H9 (cell line): ENCODE data around the gene RSPH9. TPM values are rescaled to one million over a fixed set of nuclear protein-coding genes. Genes with fewer than 3 reads are reported as not detected.

ENCODE experiments used
- DNase-seq: peaks from one replicate; pipeline ENCODE4 v3.0.0-alpha.2; 2017
- H2AFZ ChIP-seq: one replicate; pipeline ENCODE4 v1.6.1; 2013; ENCODE audit warnings: mild to moderate bottlenecking, low read length, control low read depth, moderate library complexity
- H2AK5ac ChIP-seq: 2 replicates; pipeline ENCODE4 v1.6.1; 2013; ENCODE audit warnings: low read length, control low read depth, mixed read lengths; ENCODE audit not compliant: insufficient read length
- H2BK120ac ChIP-seq: one replicate; pipeline ENCODE4 v1.6.1; 2013; ENCODE audit warnings: low read depth, mild to moderate bottlenecking, low read length, control low read depth, inconsistent platforms; ENCODE audit not compliant: poor library complexity, severe bottlenecking
- H2BK12ac ChIP-seq: 2 replicates; pipeline ENCODE4 v1.6.1; 2013; ENCODE audit warnings: low read length, control low read depth, mixed read lengths, low read depth; ENCODE audit not compliant: insufficient read length
- H2BK15ac ChIP-seq: 2 replicates; pipeline ENCODE4 v1.6.1; 2013; ENCODE audit warnings: low read depth, low read length, control low read depth
- H2BK20ac ChIP-seq: one replicate; pipeline ENCODE4 v1.6.1; 2013; ENCODE audit warnings: low read depth, mild to moderate bottlenecking, low read length, control low read depth, inconsistent platforms; ENCODE audit not compliant: poor library complexity, severe bottlenecking
- H2BK5ac ChIP-seq: 2 replicates; pipeline ENCODE4 v1.6.1; 2013; ENCODE audit warnings: low read length, control low read depth, mixed read lengths; ENCODE audit not compliant: insufficient read length
- H3K14ac ChIP-seq: 2 replicates; pipeline ENCODE4 v1.6.1; 2013; ENCODE audit warnings: low read length, control low read depth; ENCODE audit not compliant: insufficient read depth
- H3K18ac ChIP-seq: 2 replicates; pipeline ENCODE4 v1.6.1; 2013; ENCODE audit warnings: low read depth, mild to moderate bottlenecking, mixed read lengths, low read length, control low read depth; ENCODE audit not compliant: insufficient read length
- H3K23ac ChIP-seq: 2 replicates; pipeline ENCODE4 v1.6.1; 2013; ENCODE audit warnings: low read length, control low read depth, mixed read lengths, low read depth; ENCODE audit not compliant: insufficient read length
- H3K23me2 ChIP-seq: 2 replicates; pipeline ENCODE4 v1.6.1; 2013; ENCODE audit warnings: low read depth, mild to moderate bottlenecking, mixed read lengths, low read length, control low read depth; ENCODE audit not compliant: insufficient read length, poor library complexity, severe bottlenecking
- H3K27ac ChIP-seq: 2 replicates; pipeline ENCODE4 v1.5.1; 2013; ENCODE audit warnings: low read length, control low read depth, mixed read lengths, low read depth; ENCODE audit not compliant: insufficient read length
- H3K27me3 ChIP-seq: 2 replicates; pipeline ENCODE4 v1.6.1; 2013; ENCODE audit warnings: low read length, control low read depth, inconsistent platforms; ENCODE audit not compliant: insufficient read depth
- H3K4ac ChIP-seq: 2 replicates; pipeline ENCODE4 v1.6.1; 2013; ENCODE audit warnings: low read depth, mild to moderate bottlenecking, control low read depth, inconsistent platforms, low read length, moderate library complexity
- H3K4me1 ChIP-seq: 2 replicates; pipeline ENCODE4 v1.6.1; 2013; ENCODE audit warnings: low read length, control low read depth, inconsistent platforms; ENCODE audit not compliant: insufficient read depth
- H3K4me2 ChIP-seq: 2 replicates; pipeline ENCODE4 v1.6.1; 2013; ENCODE audit warnings: low read length, control low read depth, mixed read lengths; ENCODE audit not compliant: insufficient read length, insufficient read depth
- H3K56ac ChIP-seq: 2 replicates; pipeline ENCODE4 v1.6.1; 2013; ENCODE audit warnings: low read depth, mild to moderate bottlenecking, mixed read lengths, low read length, control low read depth; ENCODE audit not compliant: insufficient read length
- H3K79me1 ChIP-seq: 2 replicates; pipeline ENCODE4 v1.6.1; 2013; ENCODE audit warnings: low read depth, mild to moderate bottlenecking, moderate library complexity, low read length, control low read depth, inconsistent platforms; ENCODE audit not compliant: insufficient read depth, poor library complexity, severe bottlenecking
- H3K79me2 ChIP-seq: 2 replicates; pipeline ENCODE4 v1.6.1; 2013; ENCODE audit warnings: low read length, control low read depth, inconsistent platforms; ENCODE audit not compliant: insufficient read depth
- H3K9ac ChIP-seq: 2 replicates; pipeline ENCODE4 v1.6.1; 2013; ENCODE audit warnings: low read length, control low read depth, mixed read lengths; ENCODE audit not compliant: insufficient read length; ENCODE audit errors: extremely low read depth
- H3K9me3 ChIP-seq: one replicate; pipeline ENCODE4 v1.6.1; 2013; ENCODE audit warnings: low read depth, low read length, inconsistent platforms; ENCODE audit not compliant: control insufficient read depth
- H3T11ph ChIP-seq: one replicate; pipeline ENCODE4 v1.6.1; 2013; ENCODE audit warnings: mild to moderate bottlenecking, low read length, control low read depth, inconsistent platforms
- H4K20me1 ChIP-seq: one replicate; pipeline ENCODE4 v1.6.1; 2013; ENCODE audit not compliant: control insufficient read depth, insufficient read length, insufficient read depth
- H4K5ac ChIP-seq: 2 replicates; pipeline ENCODE4 v1.6.1; 2013; ENCODE audit warnings: low read depth, mild to moderate bottlenecking, mixed read lengths, low read length, control low read depth; ENCODE audit not compliant: insufficient read length
- H4K8ac ChIP-seq: replicated peaks from 2 replicates; pipeline ENCODE4 v1.6.1; 2013; ENCODE audit warnings: low read length, control low read depth, mixed read lengths, low read depth; ENCODE audit not compliant: insufficient read length
- H4K91ac ChIP-seq: 2 replicates; pipeline ENCODE4 v1.6.1; 2013; ENCODE audit warnings: low read depth, mild to moderate bottlenecking, moderate library complexity, mixed read lengths, low read length, control low read depth; ENCODE audit not compliant: insufficient read length
- H3K27ac Mint-ChIP-seq, 3 experiments: 2 replicates in 2 of 3; 3 replicates in 1 of 3; pipeline ENCODE4 v1.8.0; 2020 to 2021; ENCODE audit warnings: mixed read lengths in 3 of 3, mild to moderate bottlenecking in 1 of 3, moderate library complexity in 1 of 3
- H3K27me3 Mint-ChIP-seq: 2 replicates; pipeline ENCODE4 v1.8.0; 2021; ENCODE audit warnings: low read depth, mild to moderate bottlenecking, moderate library complexity, mixed read lengths
- H3K36me3 Mint-ChIP-seq, 3 experiments: 2 replicates in 2 of 3; 3 replicates in 1 of 3; pipeline ENCODE4 v1.8.0; 2020 to 2021; ENCODE audit warnings: low read depth in 3 of 3, mixed read lengths in 3 of 3; ENCODE audit not compliant: insufficient read depth in 1 of 3
- H3K4me1 Mint-ChIP-seq, 2 experiments: 2 replicates each; pipeline ENCODE4 v1.8.0; 2020; ENCODE audit warnings: mixed read lengths in 2 of 2
- H3K4me3 Mint-ChIP-seq, 2 experiments: 2 replicates in 1 of 2; 3 replicates in 1 of 2; pipeline ENCODE4 v1.8.0; 2020 to 2021; ENCODE audit warnings: mild to moderate bottlenecking in 2 of 2, mixed read lengths in 2 of 2, moderate library complexity in 1 of 2
- H3K9me3 Mint-ChIP-seq, 2 experiments: 2 replicates in 1 of 2; 3 replicates in 1 of 2; pipeline ENCODE4 v1.8.0; 2020; ENCODE audit warnings: mild to moderate bottlenecking in 2 of 2, mixed read lengths in 2 of 2, moderate library complexity in 1 of 2
- WGBS: extraction: QIAGEN DNeasy Blood & Tissue Kit; methylation state at CpG from one replicate; pipeline ENCODE4 v1.1.7; 2013; ENCODE audit warnings: missing lambda C conversion rate, low lambda C conversion rate, mixed read lengths; ENCODE audit not compliant: insufficient read length; ENCODE audit errors: extremely low coverage; 5-methylcytosine and 5-hydroxymethylcytosine counted together
- total RNA-seq: library from RNA; stranded (reverse); gene quantifications from 2 replicates; pipeline ENCODE4 v1.2.1, GENCODE V29; 2021
- TF ChIP-seq, protein P1 (sequence below): fragments of 200-600 bp; sonication (generic); conservative IDR thresholded peaks from 3 replicates; pipeline ENCODE4 v1.8.0; 2021; ENCODE audit warnings: antibody characterized with exemption, mild to moderate bottlenecking

RSPH9 gene
- total RNA-seq, 1 experiment from 2014 or later = 0.39 TPM

DNA sequence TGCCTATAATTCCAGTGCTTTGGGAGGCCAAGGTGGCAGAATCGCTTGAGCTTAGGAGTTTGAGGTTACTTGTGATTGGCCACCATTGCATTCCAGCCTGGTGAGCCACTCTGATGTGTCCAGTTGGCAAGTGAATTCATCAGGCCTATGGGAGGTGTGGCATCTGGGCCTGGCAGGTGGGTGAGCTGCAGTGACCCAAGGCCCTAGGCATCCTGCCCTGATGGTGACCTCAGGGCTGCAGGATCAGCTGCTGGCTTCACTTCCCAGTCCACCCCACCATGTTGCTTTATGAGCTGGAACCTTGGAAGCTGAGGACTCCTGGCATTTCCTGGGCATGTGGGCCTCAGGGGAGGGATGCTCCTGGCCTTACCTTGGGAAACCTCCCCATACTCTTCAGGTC lies 20.5 kb downstream of the RSPH9 start:
- no peak overlapping the region for H4K8ac ChIP-seq
- no peak overlapping the region for H3K23ac ChIP-seq
- H3K79me1 ChIP-seq = no peaks in the 10 kb centered on the region
- H3K27me3 ChIP-seq = no peaks in the 10 kb centered on the region
- no peak for DNase-seq
- H3K14ac ChIP-seq = no peak overlapping the region; the same call in 1 of the 2 replicates
- no peak overlapping the region for H2AFZ ChIP-seq
- no peak overlapping the region for H3K18ac ChIP-seq
- H4K20me1 ChIP-seq = no peaks in the 10 kb centered on the region
- no peak overlapping the region for H3T11ph ChIP-seq
- peaks cover 7 to 8% of the 10 kb centered on the region in 2 experiments; a peak in 4 of 5 replicates for H3K9me3 Mint-ChIP-seq
- no peak overlapping the region for H3K4me2 ChIP-seq
- peaks cover 18% of the 10 kb centered on the region for H3K27me3 Mint-ChIP-seq
- no peak overlapping the region for H2BK120ac ChIP-seq
- H2BK12ac ChIP-seq = no peak overlapping the region
- H4K91ac ChIP-seq = no peak overlapping the region
- no peak overlapping the region for H3K56ac ChIP-seq
- TF ChIP-seq, protein P1, sequence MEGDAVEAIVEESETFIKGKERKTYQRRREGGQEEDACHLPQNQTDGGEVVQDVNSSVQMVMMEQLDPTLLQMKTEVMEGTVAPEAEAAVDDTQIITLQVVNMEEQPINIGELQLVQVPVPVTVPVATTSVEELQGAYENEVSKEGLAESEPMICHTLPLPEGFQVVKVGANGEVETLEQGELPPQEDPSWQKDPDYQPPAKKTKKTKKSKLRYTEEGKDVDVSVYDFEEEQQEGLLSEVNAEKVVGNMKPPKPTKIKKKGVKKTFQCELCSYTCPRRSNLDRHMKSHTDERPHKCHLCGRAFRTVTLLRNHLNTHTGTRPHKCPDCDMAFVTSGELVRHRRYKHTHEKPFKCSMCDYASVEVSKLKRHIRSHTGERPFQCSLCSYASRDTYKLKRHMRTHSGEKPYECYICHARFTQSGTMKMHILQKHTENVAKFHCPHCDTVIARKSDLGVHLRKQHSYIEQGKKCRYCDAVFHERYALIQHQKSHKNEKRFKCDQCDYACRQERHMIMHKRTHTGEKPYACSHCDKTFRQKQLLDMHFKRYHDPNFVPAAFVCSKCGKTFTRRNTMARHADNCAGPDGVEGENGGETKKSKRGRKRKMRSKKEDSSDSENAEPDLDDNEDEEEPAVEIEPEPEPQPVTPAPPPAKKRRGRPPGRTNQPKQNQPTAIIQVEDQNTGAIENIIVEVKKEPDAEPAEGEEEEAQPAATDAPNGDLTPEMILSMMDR = no peak
- no peak overlapping the region for H3K27ac ChIP-seq
- peaks cover 32 to 36% of the 10 kb centered on the region in 2 experiments for H3K4me1 Mint-ChIP-seq
- H3K36me3 Mint-ChIP-seq = peaks cover 6 to 11% (median 10%) of the 10 kb centered on the region in 3 experiments; a peak in 5 of 7 replicates
- H2BK20ac ChIP-seq = no peak overlapping the region
- no peaks in the 10 kb centered on the region for H3K23me2 ChIP-seq
- no CpG with 5 or more reads among the region's 1 CpG for whole genome bisulfite sequencing
- no peaks in the 10 kb centered on the region for H3K79me2 ChIP-seq
- no peak overlapping the region for H3K4ac ChIP-seq
- H4K5ac ChIP-seq = no peak overlapping the region
- H3K4me3 Mint-ChIP-seq = no peak overlapping the region
- no peak overlapping the region for H2AK5ac ChIP-seq
- no peak overlapping the region for H2BK15ac ChIP-seq
- H3K27ac Mint-ChIP-seq = peak overlapping the region in 1 of 3 experiments; percentile 52; a peak in 1 of 7 replicates
- no peak overlapping the region for H2BK5ac ChIP-seq
- H3K4me1 ChIP-seq = peaks cover 4% of the 10 kb centered on the region
- H3K9ac ChIP-seq = no peak overlapping the region
- H3K9me3 ChIP-seq = no peaks in the 10 kb centered on the region
